ENCODE measurements around the gene CACNB2.

CACNB2 gene

GRCh38 chr10:18514537-18514936 is 374.3 kb downstream of the CACNB2 start:
- Histone ChIP-seq H3K4me3 (ENCODE audit: low read depth, low read length) (no peak overlapping the region), H3K9ac (ENCODE audit: low read depth, low read length) (no peak overlapping the region), H3K27me3 (ENCODE audit: control insufficient read depth, insufficient read depth, low read length) (no peaks in the 10 kb centered on the region), H3K36me3 (ENCODE audit: control insufficient read depth, insufficient read depth, low read length) (no peaks in the 10 kb centered on the region), H3K4me1 (ENCODE audit: control insufficient read depth, insufficient read depth, low read length) (no peaks in the 10 kb centered on the region), H3K9me3 (ENCODE audit: control insufficient read depth, insufficient read depth, low read length) (no peaks in the 10 kb centered on the region), H3K27ac (ENCODE audit: low read depth, low read length) (no peak overlapping the region)

- H3K27me3 ChIP-seq (ENCODE audit: control insufficient read depth, insufficient read depth, low read length): no peaks in the 10 kb centered on the region
- no peaks in the 10 kb centered on the region for H3K9me3 ChIP-seq (ENCODE audit: control insufficient read depth, insufficient read depth, low read length)
- no peaks in the 10 kb centered on the region for H3K4me1 ChIP-seq (ENCODE audit: control insufficient read depth, insufficient read depth, low read length)
- no peak overlapping the region for H3K4me3 ChIP-seq (ENCODE audit: low read depth, low read length)
- no peaks in the 10 kb centered on the region for H3K36me3 ChIP-seq (ENCODE audit: control insufficient read depth, insufficient read depth, low read length)
- H3K9ac ChIP-seq (ENCODE audit: low read depth, low read length): no peak overlapping the region
- H3K27ac ChIP-seq (ENCODE audit: low read depth, low read length): no peak overlapping the region
Measured at GRCh38 chr10:18516851-18517250, 376.6 kb downstream of the CACNB2 start.

- no peaks in the 10 kb centered on the region for H3K9me3 ChIP-seq (ENCODE audit: control insufficient read depth, insufficient read depth, low read length)
- H3K27me3 ChIP-seq (ENCODE audit: control insufficient read depth, insufficient read depth, low read length): no peaks in the 10 kb centered on the region
- no peak overlapping the region for H3K9ac ChIP-seq (ENCODE audit: low read depth, low read length)
- no peak overlapping the region for H3K27ac ChIP-seq (ENCODE audit: low read depth, low read length)
- no peaks in the 10 kb centered on the region for H3K36me3 ChIP-seq (ENCODE audit: control insufficient read depth, insufficient read depth, low read length)
- no peaks in the 10 kb centered on the region for H3K4me1 ChIP-seq (ENCODE audit: control insufficient read depth, insufficient read depth, low read length)
- no peak overlapping the region for H3K4me3 ChIP-seq (ENCODE audit: low read depth, low read length)
Measured at GRCh38 chr10:18523025-18523424, 382.8 kb downstream of the CACNB2 start.

- H3K36me3 ChIP-seq (ENCODE audit: control insufficient read depth, insufficient read depth, low read length): no peaks in the 10 kb centered on the region
- H3K27me3 ChIP-seq (ENCODE audit: control insufficient read depth, insufficient read depth, low read length): no peaks in the 10 kb centered on the region
- no peak overlapping the region for H3K9ac ChIP-seq (ENCODE audit: low read depth, low read length)
- H3K4me1 ChIP-seq (ENCODE audit: control insufficient read depth, insufficient read depth, low read length): no peaks in the 10 kb centered on the region
- no peaks in the 10 kb centered on the region for H3K9me3 ChIP-seq (ENCODE audit: control insufficient read depth, insufficient read depth, low read length)
- H3K4me3 ChIP-seq (ENCODE audit: low read depth, low read length): no peak overlapping the region
- H3K27ac ChIP-seq (ENCODE audit: low read depth, low read length): no peak overlapping the region
Measured at GRCh38 chr10:18523858-18524257, 383.6 kb downstream of the CACNB2 start.

GRCh38 chr10:18527687-18528086 is 387.5 kb downstream of the CACNB2 start:
- H3K9me3 ChIP-seq (ENCODE audit: control insufficient read depth, insufficient read depth, low read length): no peaks in the 10 kb centered on the region; the same call in 1 of the 2 replicates
- no peak overlapping the region for H3K27ac ChIP-seq (ENCODE audit: low read depth, low read length)
- H3K9ac ChIP-seq (ENCODE audit: low read depth, low read length): no peak overlapping the region
- no peaks in the 10 kb centered on the region for H3K27me3 ChIP-seq (ENCODE audit: control insufficient read depth, insufficient read depth, low read length)
- no peak overlapping the region for H3K4me3 ChIP-seq (ENCODE audit: low read depth, low read length)
- H3K4me1 ChIP-seq (ENCODE audit: control insufficient read depth, insufficient read depth, low read length): no peaks in the 10 kb centered on the region
- H3K36me3 ChIP-seq (ENCODE audit: control insufficient read depth, insufficient read depth, low read length): no peaks in the 10 kb centered on the region; the same call in 1 of the 2 replicates

GRCh38 chr10:18528292-18528691 is 388.1 kb downstream of the CACNB2 start:
- H3K9me3 ChIP-seq (ENCODE audit: control insufficient read depth, insufficient read depth, low read length): no peaks in the 10 kb centered on the region; the same call in 1 of the 2 replicates

GRCh38 chr10:18532881-18533535 is 392.8 kb downstream of the CACNB2 start:
- H3K27ac ChIP-seq (ENCODE audit: low read depth, low read length): no peak overlapping the region
- no peaks in the 10 kb centered on the region; the same call in 1 of the 2 replicates for H3K9me3 ChIP-seq (ENCODE audit: control insufficient read depth, insufficient read depth, low read length)
- H3K4me3 ChIP-seq (ENCODE audit: low read depth, low read length): no peak overlapping the region
- no peaks in the 10 kb centered on the region for H3K4me1 ChIP-seq (ENCODE audit: control insufficient read depth, insufficient read depth, low read length)
- H3K36me3 ChIP-seq (ENCODE audit: control insufficient read depth, insufficient read depth, low read length): peaks cover 20% of the 10 kb centered on the region
- no peaks in the 10 kb centered on the region for H3K27me3 ChIP-seq (ENCODE audit: control insufficient read depth, insufficient read depth, low read length)
- no peak overlapping the region for H3K9ac ChIP-seq (ENCODE audit: low read depth, low read length)

More at GRCh38 chr10:18528292-18528691, 388.1 kb downstream of the CACNB2 start:
- Histone ChIP-seq H3K27ac (ENCODE audit: low read depth, low read length) (no peak overlapping the region), H3K9ac (ENCODE audit: low read depth, low read length) (no peak overlapping the region), H3K4me1 (ENCODE audit: control insufficient read depth, insufficient read depth, low read length) (no peaks in the 10 kb centered on the region), H3K36me3 (ENCODE audit: control insufficient read depth, insufficient read depth, low read length) (no peaks in the 10 kb centered on the region; the same call in 1 of the 2 replicates), H3K4me3 (ENCODE audit: low read depth, low read length) (no peak overlapping the region), H3K27me3 (ENCODE audit: control insufficient read depth, insufficient read depth, low read length) (no peaks in the 10 kb centered on the region)

- no peak overlapping the region for H3K27ac ChIP-seq (ENCODE audit: low read depth, low read length)
- H3K4me1 ChIP-seq (ENCODE audit: control insufficient read depth, insufficient read depth, low read length): no peaks in the 10 kb centered on the region
- H3K9me3 ChIP-seq (ENCODE audit: control insufficient read depth, insufficient read depth, low read length): no peaks in the 10 kb centered on the region; the same call in 1 of the 2 replicates
- H3K36me3 ChIP-seq (ENCODE audit: control insufficient read depth, insufficient read depth, low read length): peaks cover 26% of the 10 kb centered on the region
- H3K9ac ChIP-seq (ENCODE audit: low read depth, low read length): no peak overlapping the region
- no peak overlapping the region for H3K4me3 ChIP-seq (ENCODE audit: low read depth, low read length)
- H3K27me3 ChIP-seq (ENCODE audit: control insufficient read depth, insufficient read depth, low read length): no peaks in the 10 kb centered on the region
Measured at GRCh38 chr10:18533896-18534295, 393.7 kb downstream of the CACNB2 start.

GRCh38 chr10:18539335-18539734 is 399.1 kb downstream of the CACNB2 start:
- H3K36me3 ChIP-seq (ENCODE audit: control insufficient read depth, insufficient read depth, low read length): peaks cover 57% of the 10 kb centered on the region

GRCh38 chr10:18540195-18540594 is 400.0 kb downstream of the CACNB2 start:
- no peaks in the 10 kb centered on the region for H3K27me3 ChIP-seq (ENCODE audit: control insufficient read depth, insufficient read depth, low read length)
- H3K4me3 ChIP-seq (ENCODE audit: low read depth, low read length): no peak overlapping the region
- H3K9me3 ChIP-seq (ENCODE audit: control insufficient read depth, insufficient read depth, low read length): no peaks in the 10 kb centered on the region
- H3K9ac ChIP-seq (ENCODE audit: low read depth, low read length): no peak overlapping the region
- no peak overlapping the region for H3K27ac ChIP-seq (ENCODE audit: low read depth, low read length)
- no peaks in the 10 kb centered on the region for H3K4me1 ChIP-seq (ENCODE audit: control insufficient read depth, insufficient read depth, low read length)
- H3K36me3 ChIP-seq (ENCODE audit: control insufficient read depth, insufficient read depth, low read length): peaks cover 58% of the 10 kb centered on the region

More at GRCh38 chr10:18539335-18539734, 399.1 kb downstream of the CACNB2 start:
- Histone ChIP-seq H3K9ac (ENCODE audit: low read depth, low read length) (no peak overlapping the region), H3K9me3 (ENCODE audit: control insufficient read depth, insufficient read depth, low read length) (no peaks in the 10 kb centered on the region), H3K4me3 (ENCODE audit: low read depth, low read length) (no peak overlapping the region), H3K4me1 (ENCODE audit: control insufficient read depth, insufficient read depth, low read length) (no peaks in the 10 kb centered on the region), H3K27ac (ENCODE audit: low read depth, low read length) (no peak overlapping the region), H3K27me3 (ENCODE audit: control insufficient read depth, insufficient read depth, low read length) (no peaks in the 10 kb centered on the region)

GRCh38 chr10:18542832-18543231 is 402.6 kb downstream of the CACNB2 start:
- H3K36me3 ChIP-seq (ENCODE audit: control insufficient read depth, insufficient read depth, low read length): peaks cover 55% of the 10 kb centered on the region
- H3K4me1 ChIP-seq (ENCODE audit: control insufficient read depth, insufficient read depth, low read length): no peaks in the 10 kb centered on the region
- no peaks in the 10 kb centered on the region for H3K27me3 ChIP-seq (ENCODE audit: control insufficient read depth, insufficient read depth, low read length)
- H3K27ac ChIP-seq (ENCODE audit: low read depth, low read length): no peak overlapping the region
- no peaks in the 10 kb centered on the region for H3K9me3 ChIP-seq (ENCODE audit: control insufficient read depth, insufficient read depth, low read length)
- no peak overlapping the region for H3K4me3 ChIP-seq (ENCODE audit: low read depth, low read length)
- no peak overlapping the region for H3K9ac ChIP-seq (ENCODE audit: low read depth, low read length)
